Middle frontal gyrus (tissue), 1 donor: ENCODE results near the gene TYW1.
"Not testable (repeated sequence)": the region's sequence is repeated elsewhere in the genome, so short reads cannot be mapped to it uniquely, and the experiment has no call there.

Experiments used
- DNase-seq: peaks from one replicate; pipeline ENCODE4 v3.0.0-alpha.2; 2015; ENCODE audit warnings: low spot score; ENCODE audit errors: extremely low spot score

The TYW1 gene

DNA sequence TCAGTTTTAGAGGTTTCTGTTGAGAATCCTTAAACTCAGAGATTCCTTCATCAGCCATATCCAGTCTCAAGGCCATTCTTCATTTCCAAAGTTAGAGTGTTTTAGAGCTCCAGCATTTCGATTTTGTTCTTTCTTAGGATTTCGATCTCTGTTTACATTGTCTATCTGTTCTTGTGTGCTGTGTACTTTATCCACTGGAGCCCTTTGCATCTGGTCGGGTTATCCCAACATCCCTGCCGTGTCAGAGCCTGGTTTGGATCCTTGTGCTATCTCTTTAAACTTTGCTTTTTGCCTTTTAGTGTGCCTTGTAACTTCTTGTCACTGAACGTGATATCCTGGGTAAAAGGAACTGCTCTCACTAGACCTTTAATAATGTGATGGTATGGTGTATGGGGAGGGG lies 131.6 kb downstream of the TYW1 start:
- not testable (repeated sequence) for DNase-seq

DNA sequence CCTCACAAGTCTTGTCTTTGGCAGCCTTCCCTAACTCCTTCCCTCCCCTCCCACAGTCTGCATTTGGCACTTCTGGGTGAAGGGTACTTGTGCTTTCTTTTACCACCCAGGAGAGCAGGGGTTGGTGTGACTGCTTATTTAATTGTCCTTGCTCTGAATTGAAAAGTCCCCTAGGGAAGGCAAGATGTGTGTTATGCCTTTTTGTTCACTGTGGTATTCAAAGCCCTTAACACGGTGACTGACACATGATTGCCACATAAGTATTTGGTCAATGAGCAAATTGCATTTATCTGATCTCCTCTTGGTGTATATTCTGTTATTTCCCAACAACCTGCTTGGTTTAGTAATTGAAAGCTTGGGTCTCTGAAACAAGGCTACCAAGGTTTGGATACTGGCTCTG lies 134.1 kb downstream of the TYW1 start:
- DNase-seq, result not testable (repeated sequence)

DNA sequence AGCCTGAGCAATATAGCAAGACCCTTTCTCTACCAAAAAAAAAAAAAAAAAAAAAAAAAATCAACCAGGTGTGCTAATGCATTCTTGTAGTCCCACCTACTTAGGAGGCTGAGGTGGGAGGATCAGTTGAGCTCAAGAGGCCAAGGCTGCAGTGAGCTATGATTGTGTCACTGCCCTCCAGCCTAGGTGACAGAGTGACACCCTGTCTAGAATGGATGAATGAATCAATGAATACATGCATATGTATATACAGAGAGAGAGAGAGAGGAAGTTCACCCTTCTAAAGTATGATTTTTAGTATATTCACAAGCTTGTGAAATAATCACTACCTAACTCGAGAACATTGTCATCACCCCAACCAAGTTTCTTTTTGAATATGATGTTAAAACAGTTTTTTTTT lies 138.3 kb downstream of the TYW1 start:
- not testable (repeated sequence) for DNase-seq

DNA sequence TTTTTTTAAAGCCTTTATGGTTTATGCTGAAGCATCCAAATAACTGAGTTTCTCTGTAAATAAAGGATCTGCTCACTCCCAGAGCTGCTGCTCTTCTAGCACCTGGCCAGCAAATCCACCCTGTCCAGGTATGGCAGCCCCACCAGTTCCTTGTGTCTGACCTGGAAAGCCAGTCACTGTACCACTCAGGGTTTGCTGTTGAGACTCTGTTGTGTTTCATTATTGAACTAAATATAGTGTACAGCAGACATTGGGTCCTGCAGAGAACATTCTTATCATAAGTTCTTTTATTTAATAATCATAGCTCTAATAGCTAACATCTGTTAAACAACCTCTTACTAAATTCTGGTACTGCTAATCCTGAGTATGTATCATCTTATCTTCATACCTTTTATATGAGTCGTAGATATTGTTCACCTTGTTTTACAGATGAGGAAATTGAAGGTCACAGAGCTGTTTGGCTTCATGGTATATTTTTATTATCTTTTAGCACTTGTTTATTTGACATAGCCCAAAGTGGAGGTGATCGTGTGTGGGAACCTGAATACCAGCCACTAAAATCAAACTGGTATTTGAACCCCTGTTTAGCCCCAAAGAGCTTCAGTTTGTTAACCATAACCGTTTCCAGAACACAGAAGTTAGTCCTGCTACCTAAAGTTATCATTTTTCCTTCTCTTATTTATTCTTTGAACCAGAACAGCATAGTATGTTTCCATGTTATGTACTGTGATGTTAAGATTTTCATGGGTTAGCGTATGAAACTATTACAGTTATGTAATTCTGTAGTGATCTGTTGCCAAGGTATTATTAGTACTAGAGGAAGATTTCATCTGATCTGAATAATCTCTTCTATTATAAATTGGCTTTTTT lies 139.2 kb downstream of the TYW1 start:
- DNase-seq, result not testable (repeated sequence)

DNA sequence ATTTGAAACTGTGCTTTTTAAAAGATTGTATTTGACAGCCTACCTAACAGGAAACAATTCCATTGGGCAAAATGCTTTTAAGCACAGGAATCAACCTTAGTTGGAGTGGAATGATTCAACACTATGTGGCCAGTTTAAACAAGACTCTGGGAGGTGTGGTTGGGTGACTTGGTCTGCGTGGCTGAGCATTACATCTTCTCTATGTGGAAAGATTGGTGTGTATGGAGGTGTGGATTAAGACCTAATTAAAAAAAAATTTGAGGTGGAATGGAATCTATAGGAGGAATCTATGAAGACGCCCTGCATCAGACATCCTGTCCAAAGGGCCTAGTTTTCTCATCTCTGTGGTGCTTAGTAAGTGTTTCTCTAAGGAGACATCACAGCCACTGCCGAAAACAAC lies 140.9 kb downstream of the TYW1 start:
- not testable (repeated sequence) for DNase-seq

DNA sequence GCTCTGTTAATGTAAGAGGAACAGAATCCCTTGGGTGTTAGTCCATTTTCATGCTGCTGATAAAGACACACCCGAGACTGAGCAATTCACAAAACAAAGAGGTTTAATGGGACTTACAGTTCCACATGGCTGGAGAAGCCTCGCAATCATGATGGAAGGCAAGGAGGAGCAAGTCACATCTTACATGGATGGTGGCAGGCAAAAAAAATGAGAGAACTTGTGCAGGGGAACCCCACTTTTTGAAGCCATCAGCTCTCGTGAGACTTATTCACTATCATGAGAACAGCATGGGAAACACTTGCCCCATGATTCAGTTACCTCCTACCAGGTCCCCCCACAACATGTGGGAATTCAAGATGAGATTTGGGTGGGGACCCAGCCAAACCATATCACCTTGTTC lies 143.2 kb downstream of the TYW1 start:
- not testable (repeated sequence) for DNase-seq

DNA sequence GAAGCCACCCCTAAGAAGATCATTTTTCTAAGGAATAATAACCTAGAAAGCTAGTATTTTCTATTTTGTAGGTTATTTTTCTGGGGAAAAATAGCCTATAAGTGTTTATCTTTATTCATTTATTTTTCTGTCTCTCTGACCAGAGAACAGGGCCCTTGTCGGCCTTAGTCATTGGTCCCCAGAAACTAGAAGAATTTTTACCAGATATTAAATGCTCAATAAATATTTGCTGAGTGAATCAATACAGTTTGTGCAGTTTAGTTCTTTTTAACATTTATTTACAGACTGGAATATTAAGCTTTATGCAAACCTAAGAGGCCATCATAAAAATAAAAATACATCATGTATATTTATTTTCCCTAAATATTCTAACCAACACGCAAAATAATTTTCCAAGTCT lies 144.4 kb downstream of the TYW1 start:
- DNase-seq, result not testable (repeated sequence)

DNA sequence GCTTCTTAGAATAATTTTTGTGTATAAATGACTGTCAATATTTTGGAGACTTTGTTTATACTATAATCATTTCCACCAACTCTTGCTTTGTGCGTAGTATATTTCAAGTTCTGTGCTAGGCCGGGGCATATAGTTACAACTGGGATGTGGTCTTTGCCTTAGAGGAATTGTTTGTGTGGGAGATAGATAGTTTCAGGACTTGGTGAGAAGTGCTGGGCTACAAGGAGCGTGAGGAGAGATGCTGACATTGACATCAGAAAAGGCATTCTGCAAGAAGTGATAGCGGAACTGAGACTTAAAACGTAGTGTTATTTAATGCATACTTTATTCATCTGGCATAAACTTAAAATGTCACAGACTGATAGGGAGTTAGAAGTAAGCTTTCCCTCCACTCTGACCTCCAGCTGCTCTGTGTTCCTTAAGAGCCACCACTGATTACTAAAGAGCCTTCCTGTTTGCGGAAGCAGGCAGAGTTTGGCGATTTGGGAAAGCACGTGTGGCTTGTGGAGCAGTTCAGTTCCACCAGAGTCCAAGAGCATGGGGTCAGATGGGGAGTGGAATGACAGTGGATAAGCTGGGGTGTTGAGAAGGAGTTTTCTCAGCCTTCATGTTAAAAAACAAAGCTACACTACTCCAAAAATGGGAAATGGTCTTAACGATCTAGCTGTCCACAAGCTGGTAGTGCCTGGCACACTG lies 146.6 kb downstream of the TYW1 start:
- DNase-seq, result not testable (repeated sequence)

DNA sequence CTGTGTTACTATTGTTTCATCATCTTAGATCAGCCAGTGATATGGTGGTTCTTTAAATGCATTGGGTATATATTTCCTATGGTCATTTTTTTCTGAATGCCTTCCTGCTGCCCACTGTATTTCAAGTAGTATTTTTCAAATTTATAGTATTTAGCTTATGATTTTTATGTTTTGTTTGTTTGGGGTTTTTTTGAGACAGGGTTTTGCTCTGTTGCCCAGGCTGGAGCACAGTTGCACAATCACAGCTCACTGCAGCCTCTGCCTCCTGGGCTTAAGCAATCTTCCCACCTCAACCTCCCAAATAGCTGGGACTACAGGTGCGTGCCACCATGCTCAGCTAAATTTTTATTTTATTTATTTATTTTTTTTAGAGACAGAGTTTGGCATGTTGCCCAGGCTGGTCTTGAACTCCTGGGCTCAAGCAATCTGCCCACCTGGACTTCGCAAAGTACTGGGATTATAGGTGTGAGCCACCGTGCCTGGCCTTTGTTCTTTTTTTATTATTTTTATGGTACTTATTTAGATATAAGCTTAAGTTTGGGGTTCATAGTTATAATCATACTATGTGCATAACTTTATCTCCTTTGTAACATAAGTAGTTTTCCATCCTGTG lies 149.1 kb downstream of the TYW1 start:
- not testable (repeated sequence) for DNase-seq

DNA sequence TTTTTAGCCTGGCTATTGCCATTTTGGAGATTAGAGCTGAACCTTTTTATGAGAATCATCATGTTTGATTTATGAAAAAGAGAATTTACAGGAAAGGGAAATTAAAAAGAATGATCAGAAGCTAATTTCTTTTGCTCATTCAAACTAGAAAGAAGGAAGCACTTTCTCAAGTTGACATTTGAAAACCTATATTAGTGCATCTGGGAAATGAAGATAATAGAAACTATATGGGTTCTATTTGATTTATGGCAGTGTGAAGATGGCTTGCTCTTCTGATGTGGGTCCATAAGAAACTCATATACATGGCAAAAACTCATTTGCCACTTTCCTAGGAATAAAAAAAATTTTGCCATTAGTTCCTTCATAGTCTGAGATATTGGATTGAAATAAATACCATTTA lies 152.5 kb downstream of the TYW1 start:
- not testable (repeated sequence) for DNase-seq

DNA sequence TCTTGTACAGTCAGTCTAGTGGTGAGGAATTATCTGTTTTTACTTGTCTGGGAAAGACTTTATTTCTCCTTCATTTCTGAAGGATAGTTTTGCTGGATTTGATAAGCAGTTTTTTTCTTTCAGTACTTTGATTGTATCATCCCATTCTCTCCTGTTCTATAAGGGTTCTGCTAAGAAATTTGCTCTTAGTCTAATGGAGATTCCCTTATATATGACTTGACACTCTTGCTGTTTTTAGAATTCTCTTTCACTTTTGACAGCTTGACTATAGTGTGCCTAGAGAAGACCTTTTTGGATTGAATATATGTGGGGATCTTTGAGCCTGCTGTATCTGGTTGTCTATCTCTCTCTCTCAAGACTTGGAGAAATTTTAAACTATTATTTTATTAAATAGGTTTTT lies 157.7 kb downstream of the TYW1 start:
- not testable (repeated sequence) for DNase-seq

DNA sequence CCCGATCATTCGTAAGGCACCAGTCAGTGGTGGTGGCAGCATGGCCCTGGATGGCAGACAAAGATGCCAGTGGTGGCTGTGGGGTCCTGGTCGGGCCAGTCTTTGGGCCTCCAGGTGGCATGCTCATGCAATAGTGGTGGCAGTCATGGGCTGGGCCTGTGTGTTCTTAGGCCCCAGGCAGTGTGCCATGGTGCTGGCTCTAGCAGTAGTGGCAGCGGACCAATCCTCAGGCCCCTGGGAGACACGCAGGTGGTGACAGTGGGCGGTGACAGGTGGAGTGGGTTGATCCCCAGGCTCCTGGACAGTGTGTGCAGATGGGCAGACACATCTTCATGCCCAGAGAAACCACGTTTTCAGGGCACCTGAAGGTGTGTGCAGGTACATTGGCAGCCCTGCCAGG lies 159.4 kb downstream of the TYW1 start:
- DNase-seq, result not testable (repeated sequence)

DNA sequence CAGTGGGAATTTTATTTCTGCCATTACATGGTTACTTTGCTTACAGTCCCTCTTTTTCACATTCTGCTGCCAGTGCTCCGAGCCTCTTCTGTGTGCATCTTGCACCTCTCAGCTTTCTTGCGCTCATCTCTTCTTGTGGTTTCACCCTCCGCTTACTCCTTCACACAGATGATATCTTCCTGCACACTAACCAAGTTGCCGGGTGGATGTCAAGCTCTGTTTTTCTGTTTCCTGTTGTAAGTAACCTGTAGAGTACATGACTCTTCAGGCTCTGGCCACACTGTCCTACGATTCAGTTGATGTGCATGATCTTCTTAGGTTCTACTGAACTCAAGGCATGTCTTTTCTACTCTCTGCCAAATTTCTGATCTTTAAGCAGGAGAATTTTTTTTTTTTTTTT lies 166.7 kb downstream of the TYW1 start:
- not testable (repeated sequence) for DNase-seq

DNA sequence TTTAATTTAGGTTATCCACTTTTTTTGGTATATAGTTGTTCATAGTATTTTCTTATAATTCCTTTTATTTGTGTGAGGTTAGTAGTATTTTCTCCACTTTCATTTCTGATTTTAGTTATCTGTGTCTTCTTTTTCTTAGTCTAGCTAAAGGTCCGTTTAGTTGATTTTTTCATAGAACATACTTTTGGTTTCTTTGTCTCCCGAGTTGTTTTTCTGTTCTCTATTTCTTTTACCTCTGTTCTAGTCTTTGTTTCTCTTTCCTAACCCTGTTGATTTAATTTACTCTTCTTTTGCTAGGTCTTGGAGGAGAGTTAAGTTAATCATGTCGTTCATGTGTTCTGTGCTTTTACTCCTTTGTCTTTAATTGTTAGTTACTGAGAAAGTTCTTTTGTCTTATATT lies 174.5 kb downstream of the TYW1 start:
- DNase-seq, result not testable (repeated sequence)

DNA sequence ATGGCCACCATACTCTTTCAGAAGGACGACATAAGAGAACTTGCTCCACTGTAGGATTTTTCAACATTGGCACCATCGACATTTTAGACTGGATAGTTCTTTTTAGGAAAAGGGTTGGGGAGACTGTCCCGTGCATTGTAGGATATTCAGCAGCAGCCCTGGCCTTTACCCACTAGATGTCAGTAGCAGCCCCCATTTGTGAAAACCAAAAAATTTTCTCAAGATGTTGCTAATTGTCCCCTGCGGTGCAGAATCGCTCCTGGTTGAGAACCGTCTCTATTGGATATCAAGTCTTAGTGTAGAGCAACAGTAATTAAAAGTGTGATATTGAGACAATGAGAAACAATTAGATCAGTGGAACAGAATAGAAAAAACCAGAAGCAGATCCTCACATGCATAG lies 180.1 kb downstream of the TYW1 start:
- not testable (repeated sequence) for DNase-seq

DNA sequence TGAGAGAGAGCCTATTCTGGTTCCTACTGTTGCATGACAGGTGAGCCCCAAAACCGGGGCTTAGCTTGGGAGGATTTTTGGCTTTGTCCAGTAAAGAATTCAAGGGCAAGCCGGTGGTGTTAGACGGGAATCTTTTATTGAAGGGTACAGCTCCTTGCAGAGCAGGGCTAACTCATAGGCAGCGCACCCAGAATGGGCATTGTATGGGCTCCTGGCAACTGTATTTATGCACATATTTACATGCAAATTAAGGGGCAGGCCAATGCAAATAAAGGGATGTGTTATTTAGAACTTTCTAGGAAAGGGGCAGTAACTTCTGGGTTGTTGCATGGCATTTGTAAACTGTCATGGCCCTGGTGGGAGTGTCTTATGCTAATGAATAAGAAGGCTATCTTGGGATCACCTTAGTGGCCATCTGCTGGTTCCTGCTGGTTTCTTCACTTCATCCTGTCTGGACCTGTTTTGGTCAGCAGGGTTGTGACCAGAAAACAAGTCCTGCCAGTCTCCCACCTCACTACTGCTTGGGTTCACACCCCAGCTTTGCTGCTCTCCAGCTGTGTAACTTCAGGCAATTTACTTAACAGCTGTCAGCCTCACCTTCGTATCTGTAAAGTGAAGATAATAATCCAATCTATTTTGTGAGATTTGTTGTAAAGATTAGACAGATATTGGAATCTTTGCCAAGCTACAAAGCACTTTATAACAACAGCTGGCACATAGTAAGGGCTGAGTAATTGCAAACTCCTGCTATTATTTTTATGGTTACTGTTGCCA lies 182.5 kb downstream of the TYW1 start:
- not testable (repeated sequence) for DNase-seq

DNA sequence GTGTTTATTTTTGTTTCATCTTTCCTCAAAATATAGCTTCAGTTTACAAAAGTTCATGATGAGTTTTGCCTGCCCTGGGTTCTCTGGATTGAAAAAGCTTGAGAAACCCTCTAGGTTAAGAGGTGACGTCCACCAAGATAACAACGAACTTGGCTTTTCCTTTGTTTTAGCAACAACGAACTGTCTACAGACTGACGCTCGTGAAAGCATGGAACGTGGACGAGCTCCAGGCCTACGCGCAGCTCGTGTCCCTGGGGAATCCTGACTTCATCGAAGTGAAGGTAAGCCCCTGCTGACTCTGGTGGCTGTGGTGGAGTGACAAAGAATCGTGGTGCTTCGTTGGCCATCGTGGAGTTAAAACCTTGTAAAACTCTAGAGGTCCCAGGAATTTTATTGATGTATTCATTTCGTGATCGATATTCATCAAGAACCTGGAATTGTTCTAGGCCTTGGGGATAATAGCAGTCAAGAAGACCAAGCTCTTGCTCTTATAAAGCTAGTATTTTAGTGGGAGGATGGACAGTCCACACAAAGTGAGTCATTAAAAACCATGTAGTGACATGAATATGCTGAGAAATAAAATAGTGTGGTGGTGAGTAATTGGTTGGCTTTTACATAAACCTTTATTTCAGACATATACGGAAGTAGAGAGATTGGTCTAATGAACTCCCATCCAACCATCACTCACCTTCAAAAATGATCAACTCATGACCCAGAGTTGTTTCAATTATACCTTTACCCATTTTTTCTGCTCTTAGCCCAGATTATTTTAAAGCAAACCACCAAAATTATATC lies 186.5 kb downstream of the TYW1 start:
- not testable (repeated sequence) for DNase-seq

DNA sequence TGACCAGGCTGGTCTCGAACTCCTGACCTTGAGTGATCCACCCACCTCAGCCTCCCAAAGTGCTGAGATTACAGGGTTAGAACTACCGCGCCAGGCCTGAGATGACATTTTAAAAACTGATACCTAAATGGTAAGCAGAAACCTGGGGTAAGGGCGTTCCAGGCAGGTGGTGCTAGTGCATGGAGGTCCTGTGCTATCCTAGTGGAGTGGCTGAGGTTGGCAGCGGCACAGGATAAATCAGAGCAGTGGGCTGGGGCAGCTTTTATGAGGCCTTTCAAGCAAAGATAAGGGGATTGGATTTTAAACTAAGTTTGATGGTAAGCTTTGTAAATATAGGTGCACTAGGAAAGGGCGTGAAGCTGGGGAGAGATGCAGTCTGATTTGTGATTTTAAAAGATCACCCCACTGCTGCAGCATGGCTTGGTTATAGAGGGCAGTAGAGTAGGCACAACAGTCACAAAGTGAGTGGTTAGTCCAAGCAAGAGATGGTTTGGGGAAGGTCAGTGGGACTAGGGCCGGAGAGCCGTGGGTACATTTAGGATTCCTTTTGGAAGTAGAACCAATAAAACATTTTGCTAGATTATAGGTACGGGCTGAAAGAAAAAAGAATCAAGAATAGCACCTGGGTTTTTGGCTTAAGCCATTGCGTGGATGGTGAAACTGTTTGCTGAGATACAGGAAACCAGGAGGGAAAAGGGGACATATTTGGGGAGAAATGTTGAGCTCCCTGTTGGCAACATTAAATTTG lies 188.5 kb downstream of the TYW1 start:
- not testable (repeated sequence) for DNase-seq

DNA sequence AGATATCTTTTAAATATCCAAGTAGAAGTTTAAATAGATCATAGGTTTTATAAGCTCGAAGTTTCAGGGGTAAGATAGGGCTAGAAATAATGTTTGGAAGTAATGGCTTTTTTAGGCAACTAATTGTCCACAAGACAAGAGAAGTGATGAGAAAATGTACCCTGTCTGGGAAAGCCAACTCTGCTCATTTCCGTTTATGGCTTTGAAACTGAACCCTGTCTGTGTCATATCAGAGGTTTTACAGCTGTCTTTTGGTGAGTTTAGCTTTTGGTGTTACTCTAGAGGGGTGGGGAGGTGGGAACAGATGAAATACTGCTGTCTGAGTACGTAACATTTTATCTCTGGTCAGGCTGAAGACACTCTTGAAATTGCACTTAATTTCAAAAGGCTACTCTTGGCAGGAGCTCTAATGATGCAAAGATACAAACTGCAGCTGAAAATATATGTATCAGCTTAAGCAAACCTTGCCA lies 189.1 kb downstream of the TYW1 start:
- not testable (repeated sequence) for DNase-seq

DNA sequence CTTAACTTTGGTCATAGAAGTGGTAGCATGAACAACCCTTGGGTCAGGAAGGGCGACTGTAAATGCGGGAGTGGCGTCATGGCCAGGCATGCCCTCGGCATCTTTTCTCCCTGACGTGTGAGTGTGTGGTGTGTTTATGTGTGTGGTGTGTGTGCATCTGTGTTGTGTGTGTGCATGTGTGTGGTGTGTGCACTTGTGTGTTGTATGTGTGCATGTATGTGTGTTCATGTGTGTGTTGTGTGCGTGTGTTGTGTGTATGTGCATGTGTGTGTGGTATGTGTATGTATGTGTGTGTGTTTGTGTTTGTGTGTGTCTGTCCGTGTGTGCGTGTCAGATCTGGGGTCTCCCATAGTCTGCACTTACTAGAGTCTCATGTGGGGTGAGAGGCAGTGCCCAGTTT lies 192.5 kb downstream of the TYW1 start:
- not testable (repeated sequence) for DNase-seq
